ENCODE results near the gene PCTP. TPM values are rescaled to one million over a fixed set of nuclear protein-coding genes. Genes with fewer than 3 reads are reported as not detected.

PCTP gene
- total and polyA plus RNA-seq, 4 experiments from 2014 or later, result 2.3 to 4.7 (median 3.0) TPM

- no peak overlapping the region for H3K27ac Mint-ChIP-seq
- no peaks in the 10 kb centered on the region for H3K36me3 ChIP-seq (ENCODE audit: insufficient read depth, low read length)
- H3K9me3 Mint-ChIP-seq, result no peaks in the 10 kb centered on the region
- no peaks in the 10 kb centered on the region for H3K9me3 ChIP-seq (ENCODE audit: control insufficient read depth in 1 of 2, low read length in 2 of 2)
- H3K4me3 ChIP-seq (ENCODE audit: low read length in 2 of 2), result no peak overlapping the region
- no peak for DNase-seq
- no peaks in the 10 kb centered on the region for H3K4me1 ChIP-seq (ENCODE audit: insufficient read depth, low read length)
- CTCF ChIA-PET (ENCODE audit: partially characterized antibody), result no interaction called here
- POLR2A ChIA-PET (ENCODE audit: partially characterized antibody), result no interaction called here
- no peak overlapping the region for H3K27ac ChIP-seq (ENCODE audit: low read depth, low read length)
- intact Hi-C loops (cut with micrococcal nuclease), result no loop called here
- no peaks in the 10 kb centered on the region for H3K27me3 ChIP-seq (ENCODE audit: insufficient read depth, low read length)
- no peaks in the 10 kb centered on the region for H3K4me1 Mint-ChIP-seq
- H3K36me3 Mint-ChIP-seq, result no peaks in the 10 kb centered on the region
- H3K4me3 Mint-ChIP-seq, result no peak overlapping the region
- H3K27me3 Mint-ChIP-seq, result peaks cover 17 to 27% of the 10 kb centered on the region in 2 donors
These were observed 7.7 kb upstream of the PCTP start for GRCh38 chr17:55743103-55743679.

- CTCF ChIA-PET (ENCODE audit: partially characterized antibody), result no interaction called here
- intact Hi-C loops (cut with micrococcal nuclease), result no loop called here
- H3K9me3 ChIP-seq (ENCODE audit: control insufficient read depth in 1 of 2, low read length in 2 of 2), result no peaks in the 10 kb centered on the region
- H3K27ac Mint-ChIP-seq, result no peak overlapping the region
- peaks cover 0 to 2% (median 1%) of the 10 kb centered on the region in 4 donors for H3K4me1 Mint-ChIP-seq
- H3K4me1 ChIP-seq (ENCODE audit: insufficient read depth, low read length), result peaks cover 1% of the 10 kb centered on the region
- POLR2A ChIA-PET (ENCODE audit: partially characterized antibody), result no interaction called here
- no peak overlapping the region for H3K4me3 ChIP-seq (ENCODE audit: low read length in 2 of 2)
- H3K36me3 ChIP-seq (ENCODE audit: insufficient read depth, low read length), result no peaks in the 10 kb centered on the region
- H3K36me3 Mint-ChIP-seq, result no peaks in the 10 kb centered on the region
- no peak for DNase-seq
- H3K27me3 ChIP-seq (ENCODE audit: insufficient read depth, low read length), result peaks cover 4% of the 10 kb centered on the region
- H3K9me3 Mint-ChIP-seq, result no peaks in the 10 kb centered on the region
- peaks cover 21 to 31% of the 10 kb centered on the region in 2 donors for H3K27me3 Mint-ChIP-seq
- no peak overlapping the region for H3K4me3 Mint-ChIP-seq
- H3K27ac ChIP-seq (ENCODE audit: low read depth, low read length), result no peak overlapping the region
These were observed 5.6 kb upstream of the PCTP start for GRCh38 chr17:55745258-55745657.

DNA sequence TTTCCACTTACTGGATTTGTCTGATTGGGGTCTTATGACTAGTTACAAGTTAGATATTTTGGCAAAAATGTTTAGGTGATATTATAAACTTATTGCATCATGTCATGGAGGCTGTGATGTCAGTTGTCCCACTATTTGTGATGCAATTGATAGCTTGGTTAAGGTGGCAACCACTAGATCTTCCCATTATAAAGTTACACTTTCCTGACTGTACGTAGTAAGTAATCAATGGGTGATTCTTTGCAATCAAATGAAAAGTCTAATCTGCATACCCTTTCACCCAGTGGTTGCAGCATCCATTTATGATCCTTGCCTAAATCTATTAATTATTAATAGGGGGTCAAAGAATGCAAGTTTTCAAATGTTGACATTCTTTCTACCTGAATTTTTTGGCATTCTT lies 4.4 kb upstream of the PCTP start:
- Histone ChIP-seq H3K4me1 (ENCODE audit: insufficient read depth, low read length) (peaks cover 8% of the 10 kb centered on the region), H3K36me3 (ENCODE audit: insufficient read depth, low read length) (no peaks in the 10 kb centered on the region), H3K27ac (ENCODE audit: low read depth, low read length) (no peak overlapping the region), H3K27me3 (ENCODE audit: insufficient read depth, low read length) (peaks cover 4% of the 10 kb centered on the region), H3K4me3 (ENCODE audit: low read length in 2 of 2) (no peak overlapping the region), H3K9me3 (ENCODE audit: control insufficient read depth in 1 of 2, low read length in 2 of 2) (no peaks in the 10 kb centered on the region)
- Mint-ChIP-seq H3K4me1 (peaks cover 6 to 12% (median 9%) of the 10 kb centered on the region in 4 donors), H3K4me3 (no peak overlapping the region), H3K9me3 (no peaks in the 10 kb centered on the region), H3K27ac (no peak overlapping the region), H3K36me3 (peaks cover 0 to 1% of the 10 kb centered on the region in 2 donors), H3K27me3 (peaks cover 21 to 29% of the 10 kb centered on the region in 2 donors)
- ChIA-PET POLR2A (ENCODE audit: partially characterized antibody) (no interaction called here), CTCF (ENCODE audit: partially characterized antibody) (no interaction called here)
- intact Hi-C loops (cut with micrococcal nuclease), result no loop called here
- no peak for DNase-seq

DNA sequence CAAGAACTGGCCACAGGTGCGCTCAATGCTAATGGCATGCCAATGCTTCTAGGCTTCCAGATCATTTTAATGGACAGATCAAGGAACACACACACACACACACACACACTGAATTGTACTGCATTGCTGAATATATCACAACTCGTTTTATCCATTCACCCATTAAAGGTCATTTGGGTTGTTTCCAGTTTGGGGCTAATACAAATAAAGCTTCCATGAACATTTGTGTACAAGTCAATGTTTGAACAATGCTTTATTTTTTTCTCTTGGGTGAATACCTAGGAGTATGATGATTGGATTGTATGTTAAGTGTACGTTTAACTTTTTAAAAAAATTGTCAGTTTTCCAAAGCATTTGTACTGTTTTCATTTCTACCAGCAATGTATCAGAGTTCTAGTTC lies 3.6 kb upstream of the PCTP start:
- H3K27ac ChIP-seq (ENCODE audit: low read depth, low read length), result no peak overlapping the region
- no peak for DNase-seq
- H3K27me3 ChIP-seq (ENCODE audit: insufficient read depth, low read length), result peaks cover 4% of the 10 kb centered on the region
- intact Hi-C loops (cut with micrococcal nuclease), result no loop called here
- H3K36me3 ChIP-seq (ENCODE audit: insufficient read depth, low read length), result no peaks in the 10 kb centered on the region
- H3K4me1 ChIP-seq (ENCODE audit: insufficient read depth, low read length), result peaks cover 13% of the 10 kb centered on the region
- Mint-ChIP-seq H3K36me3 (peaks cover 0 to 1% of the 10 kb centered on the region in 2 donors), H3K9me3 (no peaks in the 10 kb centered on the region), H3K27me3 (peaks cover 20 to 29% of the 10 kb centered on the region in 2 donors), H3K27ac (no peak overlapping the region), H3K4me3 (no peak overlapping the region), H3K4me1 (peaks cover 11 to 20% (median 14%) of the 10 kb centered on the region in 4 donors)
- no peak overlapping the region for H3K4me3 ChIP-seq (ENCODE audit: low read length in 2 of 2)
- CTCF ChIA-PET (ENCODE audit: partially characterized antibody), result no interaction called here
- POLR2A ChIA-PET (ENCODE audit: partially characterized antibody), result no interaction called here
- no peaks in the 10 kb centered on the region for H3K9me3 ChIP-seq (ENCODE audit: control insufficient read depth in 1 of 2, low read length in 2 of 2)

DNA sequence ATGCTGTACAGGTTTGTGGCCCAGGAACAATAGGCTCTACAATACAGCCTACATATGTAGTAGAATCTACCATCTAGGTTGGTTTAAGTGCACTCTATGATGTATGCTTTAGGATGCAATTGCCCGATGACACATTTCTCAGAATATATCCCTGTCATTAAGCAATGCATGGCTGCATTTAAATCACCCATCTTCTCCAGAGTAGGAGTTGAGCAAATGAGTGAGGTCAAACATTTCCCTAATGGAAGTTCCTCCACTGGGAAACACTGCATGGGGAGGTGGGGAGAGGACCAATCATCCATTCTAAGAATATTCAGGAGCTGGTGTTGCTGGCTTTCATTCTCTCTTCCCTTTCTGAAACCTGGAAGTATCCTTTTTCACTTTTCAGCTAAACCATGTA lies 2.0 kb upstream of the PCTP start:
- POLR2A ChIA-PET (ENCODE audit: partially characterized antibody), result no interaction called here
- H3K4me3 ChIP-seq (ENCODE audit: low read length in 2 of 2), result no peak overlapping the region
- Mint-ChIP-seq H3K9me3 (no peaks in the 10 kb centered on the region), H3K36me3 (peaks cover 0 to 1% of the 10 kb centered on the region in 2 donors), H3K4me3 (no peak overlapping the region), H3K4me1 (peaks cover 15 to 26% (median 16%) of the 10 kb centered on the region in 4 donors), H3K27ac (no peak overlapping the region), H3K27me3 (peaks cover 15 to 27% of the 10 kb centered on the region in 2 donors)
- no peaks in the 10 kb centered on the region for H3K9me3 ChIP-seq (ENCODE audit: control insufficient read depth in 1 of 2, low read length in 2 of 2)
- H3K4me1 ChIP-seq (ENCODE audit: insufficient read depth, low read length), result peaks cover 13% of the 10 kb centered on the region
- no peaks in the 10 kb centered on the region for H3K36me3 ChIP-seq (ENCODE audit: insufficient read depth, low read length)
- DNase-seq, result no peak
- intact Hi-C loops (cut with micrococcal nuclease), result no loop called here
- CTCF ChIA-PET (ENCODE audit: partially characterized antibody), result no interaction called here
- no peak overlapping the region for H3K27ac ChIP-seq (ENCODE audit: low read depth, low read length)
- peaks cover 4% of the 10 kb centered on the region for H3K27me3 ChIP-seq (ENCODE audit: insufficient read depth, low read length)

DNA sequence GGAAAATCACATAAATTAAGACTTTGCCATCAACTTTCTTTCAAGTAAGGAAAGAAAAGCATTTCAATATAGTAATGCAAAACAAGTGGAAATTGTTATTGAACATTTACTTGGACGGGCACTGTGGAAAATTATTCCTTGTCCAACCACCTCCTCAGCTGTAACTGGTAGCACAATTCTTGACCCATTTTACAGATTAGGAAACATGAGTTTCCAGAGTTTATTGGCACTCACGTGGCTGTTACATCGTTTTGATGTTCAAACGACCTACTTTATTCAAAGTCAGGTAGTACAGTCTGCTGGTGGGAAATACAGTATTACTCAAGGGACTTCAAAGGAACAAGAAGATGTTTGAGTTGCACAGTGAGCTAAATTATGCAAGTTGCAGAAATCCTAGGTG lies 866 bp upstream of the PCTP start:
- Histone ChIP-seq H3K9me3 (ENCODE audit: control insufficient read depth in 1 of 2, low read length in 2 of 2) (no peaks in the 10 kb centered on the region), H3K36me3 (ENCODE audit: insufficient read depth, low read length) (no peaks in the 10 kb centered on the region), H3K27me3 (ENCODE audit: insufficient read depth, low read length) (peaks cover 4% of the 10 kb centered on the region), H3K4me1 (ENCODE audit: insufficient read depth, low read length) (peaks cover 13% of the 10 kb centered on the region), H3K4me3 (ENCODE audit: low read length in 2 of 2) (no peak overlapping the region), H3K27ac (ENCODE audit: low read depth, low read length) (no peak overlapping the region)
- Mint-ChIP-seq H3K27ac (no peak overlapping the region), H3K9me3 (no peaks in the 10 kb centered on the region), H3K4me3 (peak overlapping the region in 5 of 8 donors; percentile 80 to 93 (median 88)), H3K4me1 (peaks cover 15 to 26% (median 16%) of the 10 kb centered on the region in 4 donors), H3K27me3 (peaks cover 15 to 25% of the 10 kb centered on the region in 2 donors), H3K36me3 (peaks cover 0 to 1% of the 10 kb centered on the region in 2 donors)
- ChIA-PET POLR2A (ENCODE audit: partially characterized antibody) (no interaction called here), CTCF (ENCODE audit: partially characterized antibody) (interaction anchor here (1.6 kb wide), 2 partner anchors 14 to 148 kb away, joined by 5 to 9 read pairs; no protein-coding TSS in a partner anchor)
- intact Hi-C loops (cut with micrococcal nuclease), result loop anchor here (1.0 to 10.0 kb wide), 3 partner anchors 13 to 785 kb away; partner anchors contain the start of genes COX11 and STXBP4
- no peak for DNase-seq

- Histone ChIP-seq H3K27me3 (ENCODE audit: insufficient read depth, low read length) (peaks cover 4% of the 10 kb centered on the region), H3K4me1 (ENCODE audit: insufficient read depth, low read length) (peaks cover 13% of the 10 kb centered on the region), H3K27ac (ENCODE audit: low read depth, low read length) (peak overlapping the region; percentile 39), H3K9me3 (ENCODE audit: control insufficient read depth in 1 of 2, low read length in 2 of 2) (no peaks in the 10 kb centered on the region), H3K4me3 (ENCODE audit: low read length in 2 of 2) (peak overlapping the region; percentile 37 to 58), H3K36me3 (ENCODE audit: insufficient read depth, low read length) (no peaks in the 10 kb centered on the region)
- ChIA-PET POLR2A (ENCODE audit: partially characterized antibody) (interaction anchor here (0.5 kb wide), 1 partner anchor 18 kb away, joined by 4 read pairs; no protein-coding TSS in a partner anchor), CTCF (ENCODE audit: partially characterized antibody) (interaction anchor here (1.1 to 1.6 kb wide), 7 partner anchors 8 to 175 kb away, joined by 3 to 9 read pairs (median 4); no protein-coding TSS in a partner anchor)
- Mint-ChIP-seq H3K27me3 (peaks cover 13 to 16% of the 10 kb centered on the region in 2 donors), H3K9me3 (no peaks in the 10 kb centered on the region), H3K4me3 (peak overlapping the region; percentile 80 to 93 (median 88)), H3K4me1 (peaks cover 15 to 26% (median 17%) of the 10 kb centered on the region in 4 donors), H3K36me3 (peaks cover 0 to 1% of the 10 kb centered on the region in 2 donors), H3K27ac (peak overlapping the region in 6 of 7 donors; percentile 8 to 79 (median 57))
- no peak for DNase-seq
- intact Hi-C loops (cut with micrococcal nuclease), result loop anchor here (2.0 to 10.0 kb wide), 2 partner anchors 15 to 787 kb away; partner anchors contain the start of genes COX11 and STXBP4
These were observed 934 bp downstream of the PCTP start for GRCh38 chr17:55751720-55752250.

Measured in CD4-positive, alpha-beta memory T cell (primary cell).